ENCODE data around the gene TPRN.
A peak's percentile ranks its signal among the peaks of the same experiment; 100 is the strongest.

The TPRN gene

DNA sequence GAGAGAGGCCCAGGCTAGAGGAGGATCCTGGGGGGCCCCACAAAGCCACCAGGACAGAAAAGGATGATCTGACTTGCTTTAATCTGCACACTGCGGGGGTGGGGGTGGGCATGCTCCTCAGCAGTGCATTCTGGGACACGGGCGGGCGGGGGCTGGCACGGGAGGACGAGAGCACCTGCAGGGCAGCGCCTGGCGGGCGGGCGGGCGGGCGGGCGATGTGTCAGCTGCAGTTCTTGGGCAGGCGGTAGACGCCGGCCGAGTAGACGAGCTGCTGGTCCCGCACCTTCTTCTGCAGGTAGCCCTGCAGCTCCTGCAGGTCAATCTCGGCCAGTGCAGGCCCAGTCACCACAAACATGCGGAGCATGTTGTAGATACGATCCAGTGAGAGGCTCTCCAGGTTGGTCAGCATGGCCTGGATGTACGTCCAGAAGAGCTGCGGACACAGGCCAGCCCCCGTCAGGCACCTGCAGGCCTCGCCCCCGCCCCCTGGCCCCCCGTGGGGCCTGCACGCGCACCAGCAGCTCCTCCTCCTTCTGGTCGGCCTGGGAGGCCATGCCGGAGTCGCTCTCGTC, 25.7 kb downstream of the TPRN start:
- TF ChIP-seq ZBTB7A (IDR thresholded peaks at IDR 0.05; ENCODE audit: low read depth) (no peak), CEBPB (IDR thresholded peaks at IDR 0.05) (no peak), RAD21 (IDR thresholded peaks at IDR 0.05; ENCODE audit: low read depth) (no peak), CREB1 (IDR thresholded peaks at IDR 0.05; ENCODE audit: low read depth) (no peak), EGR1 (IDR thresholded peaks at IDR 0.05) (no peak), EP300 (IDR thresholded peaks at IDR 0.05; ENCODE audit: borderline replicate concordance) (no peak), FOXM1 (IDR thresholded peaks at IDR 0.05; ENCODE audit: borderline replicate concordance, low read depth) (no peak), YY1 (IDR thresholded peaks at IDR 0.05; ENCODE audit: low read depth) (no peak), NFIC (IDR thresholded peaks at IDR 0.05) (no peak), TEAD4 (IDR thresholded peaks at IDR 0.05) (no peak), TCF12 (IDR thresholded peaks at IDR 0.05; ENCODE audit: low read depth) (no peak), TAF1 (IDR thresholded peaks at IDR 0.05; ENCODE audit: low read depth) (no peak)
- TF ChIP-seq, protein P1, sequence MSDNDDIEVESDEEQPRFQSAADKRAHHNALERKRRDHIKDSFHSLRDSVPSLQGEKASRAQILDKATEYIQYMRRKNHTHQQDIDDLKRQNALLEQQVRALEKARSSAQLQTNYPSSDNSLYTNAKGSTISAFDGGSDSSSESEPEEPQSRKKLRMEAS (IDR thresholded peaks at IDR 0.05) = no peak
- TF ChIP-seq, protein P2, sequence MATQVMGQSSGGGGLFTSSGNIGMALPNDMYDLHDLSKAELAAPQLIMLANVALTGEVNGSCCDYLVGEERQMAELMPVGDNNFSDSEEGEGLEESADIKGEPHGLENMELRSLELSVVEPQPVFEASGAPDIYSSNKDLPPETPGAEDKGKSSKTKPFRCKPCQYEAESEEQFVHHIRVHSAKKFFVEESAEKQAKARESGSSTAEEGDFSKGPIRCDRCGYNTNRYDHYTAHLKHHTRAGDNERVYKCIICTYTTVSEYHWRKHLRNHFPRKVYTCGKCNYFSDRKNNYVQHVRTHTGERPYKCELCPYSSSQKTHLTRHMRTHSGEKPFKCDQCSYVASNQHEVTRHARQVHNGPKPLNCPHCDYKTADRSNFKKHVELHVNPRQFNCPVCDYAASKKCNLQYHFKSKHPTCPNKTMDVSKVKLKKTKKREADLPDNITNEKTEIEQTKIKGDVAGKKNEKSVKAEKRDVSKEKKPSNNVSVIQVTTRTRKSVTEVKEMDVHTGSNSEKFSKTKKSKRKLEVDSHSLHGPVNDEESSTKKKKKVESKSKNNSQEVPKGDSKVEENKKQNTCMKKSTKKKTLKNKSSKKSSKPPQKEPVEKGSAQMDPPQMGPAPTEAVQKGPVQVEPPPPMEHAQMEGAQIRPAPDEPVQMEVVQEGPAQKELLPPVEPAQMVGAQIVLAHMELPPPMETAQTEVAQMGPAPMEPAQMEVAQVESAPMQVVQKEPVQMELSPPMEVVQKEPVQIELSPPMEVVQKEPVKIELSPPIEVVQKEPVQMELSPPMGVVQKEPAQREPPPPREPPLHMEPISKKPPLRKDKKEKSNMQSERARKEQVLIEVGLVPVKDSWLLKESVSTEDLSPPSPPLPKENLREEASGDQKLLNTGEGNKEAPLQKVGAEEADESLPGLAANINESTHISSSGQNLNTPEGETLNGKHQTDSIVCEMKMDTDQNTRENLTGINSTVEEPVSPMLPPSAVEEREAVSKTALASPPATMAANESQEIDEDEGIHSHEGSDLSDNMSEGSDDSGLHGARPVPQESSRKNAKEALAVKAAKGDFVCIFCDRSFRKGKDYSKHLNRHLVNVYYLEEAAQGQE (IDR thresholded peaks at IDR 0.05; ENCODE audit: low read depth) = no peak
- TF ChIP-seq, protein P3, sequence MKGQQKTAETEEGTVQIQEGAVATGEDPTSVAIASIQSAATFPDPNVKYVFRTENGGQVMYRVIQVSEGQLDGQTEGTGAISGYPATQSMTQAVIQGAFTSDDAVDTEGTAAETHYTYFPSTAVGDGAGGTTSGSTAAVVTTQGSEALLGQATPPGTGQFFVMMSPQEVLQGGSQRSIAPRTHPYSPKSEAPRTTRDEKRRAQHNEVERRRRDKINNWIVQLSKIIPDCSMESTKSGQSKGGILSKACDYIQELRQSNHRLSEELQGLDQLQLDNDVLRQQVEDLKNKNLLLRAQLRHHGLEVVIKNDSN (IDR thresholded peaks at IDR 0.05) = no peak

DNA sequence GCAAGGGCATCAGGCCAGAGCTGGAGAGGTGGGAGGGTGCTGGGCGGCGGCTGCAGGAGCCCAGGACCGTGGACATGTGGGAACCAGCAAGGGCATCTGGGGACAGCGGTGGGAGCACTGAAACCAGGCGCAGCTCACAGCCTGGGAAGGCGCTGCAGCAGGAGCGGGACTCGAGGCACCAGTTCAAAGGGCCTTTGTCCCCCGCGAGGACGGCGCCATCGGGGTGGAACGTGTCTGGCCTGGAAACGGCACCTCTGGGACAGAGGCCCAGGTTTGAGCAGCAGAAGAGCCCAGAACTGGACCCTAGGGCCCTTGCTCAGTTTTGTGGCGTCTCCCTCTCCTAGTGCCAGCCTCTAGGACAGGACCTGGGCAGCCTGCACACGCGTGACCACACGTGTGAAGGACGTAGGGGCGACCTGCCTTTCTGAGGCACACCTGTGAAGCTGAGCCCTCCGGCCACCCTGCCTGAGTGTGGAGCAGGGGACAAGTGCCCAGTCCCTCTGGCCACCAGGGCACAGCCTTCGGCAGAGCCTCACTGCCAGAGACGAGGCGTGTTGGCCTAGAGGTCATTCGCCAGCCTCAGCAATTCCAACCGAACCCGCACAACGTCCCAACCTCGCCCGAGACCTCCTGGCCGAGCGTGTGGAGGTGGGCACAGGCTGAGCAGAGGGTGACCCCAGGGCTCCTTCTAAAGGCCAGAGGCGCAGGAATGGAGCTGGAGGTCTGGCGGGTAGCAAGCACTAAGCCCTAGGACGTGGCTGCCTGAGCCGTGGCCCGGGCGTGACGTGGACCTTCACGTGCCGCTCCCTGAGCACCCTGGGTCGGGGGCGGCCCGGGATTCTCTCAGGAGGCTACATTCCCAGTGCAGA, 26.5 kb downstream of the TPRN start:
- no peak for TF ChIP-seq RAD21 (IDR thresholded peaks at IDR 0.05; ENCODE audit: low read depth)
- TF ChIP-seq TEAD4 (IDR thresholded peaks at IDR 0.05) = no peak
- no peak for TF ChIP-seq FOXM1 (IDR thresholded peaks at IDR 0.05; ENCODE audit: borderline replicate concordance, low read depth)
- TF ChIP-seq, protein P3 (IDR thresholded peaks at IDR 0.05) = no peak
- TF ChIP-seq NFIC (IDR thresholded peaks at IDR 0.05) = no peak
- TF ChIP-seq, protein P2 (IDR thresholded peaks at IDR 0.05; ENCODE audit: low read depth) = no peak
- no peak for TF ChIP-seq YY1 (IDR thresholded peaks at IDR 0.05; ENCODE audit: low read depth)
- TF ChIP-seq, protein P1 (IDR thresholded peaks at IDR 0.05) = no peak
- no peak for TF ChIP-seq CEBPB (IDR thresholded peaks at IDR 0.05)
- TF ChIP-seq CREB1 (IDR thresholded peaks at IDR 0.05; ENCODE audit: low read depth) = no peak
- TF ChIP-seq ZBTB7A (IDR thresholded peaks at IDR 0.05; ENCODE audit: low read depth) = no peak
- no peak for TF ChIP-seq EP300 (IDR thresholded peaks at IDR 0.05; ENCODE audit: borderline replicate concordance)
- no peak for TF ChIP-seq EGR1 (IDR thresholded peaks at IDR 0.05)
- TF ChIP-seq TCF12 (IDR thresholded peaks at IDR 0.05; ENCODE audit: low read depth) = no peak
- TF ChIP-seq TAF1 (IDR thresholded peaks at IDR 0.05; ENCODE audit: low read depth) = no peak

DNA sequence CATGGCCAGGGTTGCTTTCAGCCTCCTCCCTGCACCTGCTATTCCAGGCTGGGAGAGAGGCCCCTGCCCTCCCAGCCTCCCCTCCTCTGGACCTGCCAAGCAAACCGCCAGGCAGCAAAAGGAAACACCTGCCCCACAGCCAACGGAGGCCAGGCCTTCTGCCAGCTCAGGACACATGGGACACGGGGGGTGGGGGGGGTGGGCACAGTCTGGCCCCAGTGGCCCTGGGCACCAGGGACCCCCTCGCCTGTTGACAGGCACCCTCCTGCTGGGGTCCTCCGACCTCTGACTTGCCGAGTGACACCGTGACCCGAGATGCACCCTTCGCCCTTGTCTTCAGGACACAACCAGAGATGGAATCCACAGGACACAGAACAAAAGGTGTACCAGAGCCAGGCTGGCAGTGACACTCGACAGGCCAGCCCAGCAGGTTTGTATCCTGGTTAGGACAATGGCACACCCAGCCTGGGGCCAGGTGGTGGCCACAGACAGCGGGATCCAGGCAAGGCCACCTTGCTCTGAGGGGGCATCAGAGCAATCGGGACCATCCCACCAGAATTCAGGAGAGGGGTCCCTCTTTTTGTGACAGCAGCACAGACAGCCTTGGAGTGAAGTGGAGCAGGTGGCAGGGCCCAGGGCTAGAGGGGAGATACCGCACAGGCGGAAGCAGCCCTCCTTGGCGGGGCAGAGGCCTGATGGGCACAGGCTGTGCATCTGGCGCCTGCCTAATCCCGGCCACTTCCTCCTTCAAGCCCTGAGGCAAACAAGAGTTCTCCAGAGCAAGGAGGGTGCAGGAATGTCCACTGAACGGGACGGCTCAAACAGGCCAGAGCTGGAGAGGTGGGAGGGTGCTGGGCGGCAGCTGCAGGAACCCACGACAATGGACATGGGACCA, 27.4 kb downstream of the TPRN start:
- peak; percentile 26; the same call in 1 of the 2 replicates for TF ChIP-seq TAF1 (IDR thresholded peaks at IDR 0.05; ENCODE audit: low read depth)
- TF ChIP-seq FOXM1 (IDR thresholded peaks at IDR 0.05; ENCODE audit: borderline replicate concordance, low read depth) = no peak

- TF ChIP-seq YY1 (IDR thresholded peaks at IDR 0.05; ENCODE audit: low read depth) = no peak
- TF ChIP-seq TAF1 (IDR thresholded peaks at IDR 0.05; ENCODE audit: low read depth) = no peak
- TF ChIP-seq, protein P2 (IDR thresholded peaks at IDR 0.05; ENCODE audit: low read depth) = no peak
- TF ChIP-seq, protein P1 (IDR thresholded peaks at IDR 0.05) = no peak
- TF ChIP-seq, protein P3 (IDR thresholded peaks at IDR 0.05) = no peak
- TF ChIP-seq ZBTB7A (IDR thresholded peaks at IDR 0.05; ENCODE audit: low read depth) = no peak
- no peak for TF ChIP-seq FOXM1 (IDR thresholded peaks at IDR 0.05; ENCODE audit: borderline replicate concordance, low read depth)
- TF ChIP-seq EGR1 (IDR thresholded peaks at IDR 0.05) = no peak
- TF ChIP-seq TCF12 (IDR thresholded peaks at IDR 0.05; ENCODE audit: low read depth) = no peak
- TF ChIP-seq CREB1 (IDR thresholded peaks at IDR 0.05; ENCODE audit: low read depth) = no peak
- no peak for TF ChIP-seq EP300 (IDR thresholded peaks at IDR 0.05; ENCODE audit: borderline replicate concordance)
- TF ChIP-seq TEAD4 (IDR thresholded peaks at IDR 0.05) = no peak
Observed at GRCh38 chr9:137171149-137171900, 29.2 kb downstream of the TPRN start.
